Left cardiac atrium (tissue), 4 donors: ENCODE results near the gene NOVA2. TPM values are rescaled to one million over a fixed set of nuclear protein-coding genes. Genes with fewer than 3 reads are reported as not detected.

ENCODE experiments used
- ATAC-seq, 2 donors: fragments of 200-7000 bp; cut with Tn5 transposase; one replicate each; pipeline ENCODE4 v1.9.1; 2020; ENCODE audit warnings: mild to moderate bottlenecking in 2 of 2, moderate library complexity in 2 of 2
- DNase-seq: peaks from one replicate; pipeline ENCODE4 v3.0.0-alpha.2; 2020
- intact Hi-C, 2 donors: fragments of 100-400 bp; cut with DNase I; formaldehyde crosslinking; loops; one replicate each; pipeline versions ENCODE4 v1.14.1 to v1.15.1; 2022 to 2023
- total RNA-seq, 2 donors: library from RNA; stranded (reverse); fragmentation: NEBNext Ultra II Directional; extraction: Animal tissue kit (Norgen Biotek cat#: 25700); gene quantifications; one replicate each; pipeline ENCODE4 v1.2.1, GENCODE V29; 2021
- donor health status: DM: no; HTN: yes; CAD: no.
- donor health status: DM: no; HTN: yes; CAD: no; lungs with severe emphysema.
- donor health status: DM: yes; HTN: yes; CAD: no.
- donor health status: Dilated cardiomyopathy.

Gene NOVA2
- total RNA-seq, 2 donors from 2014 or later: 4.2 to 5.8 TPM

DNA sequence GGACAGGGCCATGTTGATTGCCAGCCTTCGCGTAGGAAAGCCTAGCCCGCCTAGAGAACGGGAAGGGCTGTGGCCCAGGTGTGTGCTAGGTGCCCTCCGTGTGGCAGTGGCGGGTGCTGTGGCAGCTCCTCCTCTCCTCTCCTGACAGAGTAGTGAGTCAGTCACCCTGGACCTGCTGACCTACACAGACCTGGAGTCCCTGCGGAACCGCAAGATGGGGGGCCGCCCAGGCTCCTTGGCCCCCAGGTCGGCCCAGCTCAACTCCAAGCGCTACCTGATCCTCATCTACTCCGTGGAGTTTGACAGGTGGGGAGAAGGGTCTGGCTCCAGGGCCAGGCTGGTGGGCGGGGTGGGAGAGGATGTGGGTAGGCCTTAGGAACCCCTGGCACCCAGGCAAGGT, 32.7 kb upstream of the NOVA2 start:
- DNase-seq: no peak
- intact Hi-C loops: no loop called here

DNA sequence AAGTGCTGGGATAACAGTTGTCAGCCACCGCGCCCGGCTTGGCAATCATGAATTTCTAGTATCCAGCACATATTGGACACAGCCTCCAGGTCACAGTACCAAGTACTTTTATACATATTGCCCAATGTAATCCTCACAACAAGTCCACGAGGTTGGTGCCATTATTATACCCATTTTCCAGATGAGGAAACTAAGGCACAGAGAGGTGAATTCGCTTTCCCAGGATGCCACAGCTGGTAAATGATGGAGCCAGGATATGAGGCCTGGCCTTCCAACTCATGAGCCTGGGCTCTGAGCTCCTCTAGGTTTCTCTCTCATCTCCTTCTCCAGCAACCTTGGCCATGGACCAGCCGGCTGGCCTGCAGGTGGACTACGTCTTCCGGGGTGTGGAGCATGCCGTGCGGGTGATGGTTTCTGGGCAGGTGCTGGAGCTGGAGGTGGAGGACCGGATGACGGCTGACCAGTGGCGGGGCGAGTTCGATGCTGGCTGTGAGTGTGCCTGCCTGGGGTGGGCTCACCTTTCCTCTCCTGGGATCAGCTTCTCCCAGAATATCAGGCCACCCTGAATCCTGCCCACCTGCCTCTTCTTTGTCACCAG, 29.1 kb upstream of the NOVA2 start:
- DNase-seq (no peak), ATAC-seq (no peak)
- intact Hi-C loops: no loop called here

More for the DNA sequence above, 32.7 kb upstream of the NOVA2 start:
- peak in 1 of 2 donors; percentile 14 for ATAC-seq

DNA sequence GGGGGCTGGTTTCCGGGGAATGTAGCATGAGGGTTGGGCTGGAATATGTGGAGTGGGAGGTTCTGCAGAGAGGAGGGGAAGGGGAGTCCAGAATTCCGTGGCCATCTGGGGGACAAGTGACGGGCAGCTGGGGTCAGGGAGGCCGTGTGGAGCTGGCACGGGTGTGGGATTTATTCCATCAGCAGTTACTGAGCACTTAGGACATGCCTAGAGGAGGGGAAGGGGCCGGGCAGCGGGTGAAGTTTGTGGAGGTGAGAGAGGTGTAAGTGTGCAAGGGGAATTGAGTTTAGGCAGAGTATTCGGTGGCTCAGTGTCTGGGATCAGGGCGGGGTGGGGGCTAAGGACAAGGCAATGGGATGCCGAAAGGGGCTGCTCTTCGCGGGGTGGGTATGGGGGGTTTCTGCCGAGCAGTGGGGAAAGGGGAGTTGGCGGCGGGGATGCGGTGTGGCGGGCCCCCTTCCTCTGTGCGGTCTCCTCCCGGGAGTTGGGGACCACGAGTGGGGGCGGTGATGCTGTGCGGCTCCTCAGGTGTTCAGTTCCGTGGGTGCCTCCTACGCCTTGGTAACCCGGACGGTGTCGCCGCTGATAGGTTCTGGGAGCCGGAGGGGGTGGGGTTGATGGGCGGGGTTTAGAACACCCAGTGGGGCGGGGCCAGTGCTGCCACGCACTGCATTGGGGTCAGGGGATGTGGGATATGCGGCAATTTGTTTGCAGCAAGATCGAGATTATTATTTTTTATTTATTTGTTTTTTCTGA, 27.0 kb upstream of the NOVA2 start:
- peak; percentile 64 to 67 for ATAC-seq
- intact Hi-C loops: no loop called here
- DNase-seq: peak; percentile 51

- ATAC-seq (no peak), DNase-seq (peak; percentile 39)
- intact Hi-C loops: no loop called here
These were observed 26.0 kb upstream of the NOVA2 start for GRCh38 chr19:45999653-46000121.

GRCh38 chr19:45998834-45999233, 25.2 kb upstream of the NOVA2 start:
- intact Hi-C loops: no loop called here
- no peak for ATAC-seq
- no peak for DNase-seq

GRCh38 chr19:45996933-45997332, 23.3 kb upstream of the NOVA2 start:
- DNase-seq (no peak), ATAC-seq (no peak)
- intact Hi-C loops: no loop called here

- intact Hi-C loops: no loop called here
- DNase-seq: no peak
- peak in 1 of 2 donors; percentile 5 for ATAC-seq
These were observed 22.2 kb upstream of the NOVA2 start for GRCh38 chr19:45995715-45996385.

DNA sequence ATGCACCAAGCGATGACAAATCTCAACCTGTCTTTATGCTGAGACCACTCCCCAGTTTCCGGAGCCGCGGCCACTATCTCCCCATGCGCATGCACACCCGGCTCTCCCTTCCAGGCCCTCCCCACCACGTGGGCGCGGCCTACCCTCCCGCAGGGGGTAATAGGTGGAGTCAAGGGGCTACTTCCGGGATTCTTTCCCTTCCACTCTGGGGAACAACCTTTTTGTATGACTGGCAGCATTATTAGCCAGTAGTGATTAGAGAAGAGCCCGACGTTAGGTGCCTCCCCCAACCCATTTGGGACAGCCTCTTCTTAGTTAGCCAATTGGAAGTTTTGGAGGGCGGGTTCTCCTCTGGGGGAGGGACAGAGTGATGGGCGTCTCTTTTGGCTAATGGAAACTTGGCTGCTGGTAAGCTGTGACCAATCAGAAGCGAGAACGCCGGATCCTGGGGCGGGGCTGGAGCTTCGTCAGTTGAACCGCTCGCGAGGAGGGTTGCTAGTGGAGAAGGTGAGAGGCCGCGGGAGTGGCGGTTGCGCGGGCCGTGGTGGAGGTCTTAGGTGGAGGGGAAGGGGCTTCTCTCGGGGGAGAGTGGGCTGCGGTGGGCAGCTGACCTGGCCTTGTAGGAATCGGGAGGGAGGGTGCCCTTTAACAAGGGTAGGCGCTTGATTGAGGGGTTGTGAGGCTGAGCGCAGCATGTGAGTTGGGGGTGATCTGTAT, 21.5 kb upstream of the NOVA2 start, which contains the start of gene CCDC61:
Gene CCDC61, plus strand, starts transcription at position 470 of the 717 bp plus-strand sequence. CDS start 7,552 bp downstream, outside the sequence.
- intact Hi-C loops: no loop called here
- DNase-seq (peak; percentile 94), ATAC-seq (peak; percentile 98 to 99)

DNA sequence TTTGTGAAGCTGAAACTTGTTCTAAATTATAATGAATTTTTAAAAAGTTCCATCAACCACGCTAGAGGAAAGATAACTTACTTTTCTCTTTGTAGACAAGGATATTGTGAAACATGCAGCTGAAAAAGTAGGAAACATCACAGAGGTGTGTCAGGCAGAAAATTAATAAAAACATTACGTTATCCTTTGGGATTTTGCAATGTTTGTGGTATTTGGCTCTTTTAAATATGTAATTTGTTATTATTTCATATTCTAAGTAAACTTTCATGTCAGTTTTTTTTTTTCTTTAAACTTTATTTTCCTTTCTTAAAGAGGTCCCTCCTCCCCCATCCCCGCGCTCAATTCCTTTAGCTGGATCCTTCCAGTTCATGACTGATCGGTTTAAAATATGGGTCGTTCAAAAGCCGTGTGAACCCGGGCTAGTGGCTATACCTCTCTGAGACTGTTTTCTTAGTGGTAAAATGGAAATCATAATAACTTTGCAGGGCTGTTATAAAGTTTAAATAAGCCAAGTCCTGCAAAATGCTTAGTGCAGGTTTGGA, 20.9 kb upstream of the NOVA2 start:
- ATAC-seq (peak in 1 of 2 donors; percentile 5), DNase-seq (no peak)
- intact Hi-C loops: no loop called here

DNA sequence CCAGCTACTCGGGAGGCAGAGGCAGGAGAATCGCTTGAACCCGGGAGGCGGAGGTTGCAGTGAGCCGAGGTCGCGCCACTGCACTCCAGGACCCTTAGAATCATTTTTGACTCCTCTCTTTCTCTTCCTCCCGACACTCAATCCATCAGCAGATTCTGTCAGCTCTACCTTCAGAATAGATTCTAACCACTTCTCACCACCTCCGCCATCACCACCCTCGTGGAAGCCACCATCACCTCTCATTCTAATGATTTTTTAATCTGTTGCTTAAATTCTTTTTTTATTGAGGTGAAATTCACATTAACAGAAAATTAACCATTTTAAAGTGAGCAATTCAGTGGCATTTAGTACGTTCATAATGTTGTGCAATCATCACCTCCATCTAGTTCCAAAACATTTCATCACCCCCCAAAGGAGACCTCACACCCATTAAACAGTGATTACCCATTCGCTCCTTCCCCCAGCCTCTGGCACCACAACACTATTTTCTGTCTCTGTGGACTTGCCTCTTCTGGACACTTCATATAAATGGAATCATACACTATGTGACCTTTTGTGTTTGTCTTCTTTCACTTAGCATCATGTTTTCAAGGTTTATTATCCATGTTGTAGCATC, 16.6 kb upstream of the NOVA2 start:
- intact Hi-C loops: no loop called here
- ATAC-seq (no peak), DNase-seq (no peak)

DNA sequence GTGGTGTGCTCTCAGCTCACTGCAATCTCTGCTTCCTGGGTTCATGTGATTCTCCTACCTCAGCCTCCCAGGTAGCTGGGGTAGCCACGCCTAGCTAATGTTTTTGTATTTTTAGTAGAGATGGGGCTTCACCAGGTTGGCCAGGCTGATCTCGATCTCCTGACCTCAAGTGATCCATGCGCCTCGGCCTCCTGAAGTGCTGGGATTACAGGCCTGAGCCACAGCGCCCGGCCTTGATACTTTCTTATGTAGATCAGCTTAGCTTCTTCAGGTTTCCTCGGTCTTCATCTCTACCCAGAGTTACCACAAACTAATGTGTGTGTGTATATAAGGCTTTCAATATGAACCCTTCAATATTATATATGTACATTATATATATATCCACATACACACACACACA, 11.7 kb upstream of the NOVA2 start:
- DNase-seq (no peak), ATAC-seq (no peak)
- intact Hi-C loops: no loop called here

DNA sequence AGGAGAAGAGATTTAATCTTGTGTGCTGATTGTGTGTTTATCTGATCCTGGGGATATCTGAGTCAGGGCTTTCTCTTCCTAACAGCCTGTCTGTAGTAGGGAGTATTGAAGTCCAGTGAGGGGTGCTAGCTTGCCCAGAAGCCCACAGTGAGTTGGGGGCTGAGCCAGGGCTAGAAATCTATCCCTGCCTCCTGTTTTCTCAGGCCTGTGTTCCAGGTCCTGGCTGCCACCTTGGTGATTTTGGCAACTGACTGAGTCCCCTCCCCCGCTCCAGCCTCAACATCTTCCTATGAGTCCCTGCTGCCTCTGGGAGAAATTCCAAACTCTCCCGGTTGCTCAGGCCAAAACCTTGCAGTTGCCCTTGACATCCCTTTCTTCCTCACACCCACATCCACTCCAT, 7.7 kb upstream of the NOVA2 start:
- DNase-seq (no peak), ATAC-seq (no peak)
- intact Hi-C loops: no loop called here

GRCh38 chr19:45978156-45978555, 4.5 kb upstream of the NOVA2 start:
- intact Hi-C loops: no loop called here
- DNase-seq (no peak), ATAC-seq (no peak)

DNA sequence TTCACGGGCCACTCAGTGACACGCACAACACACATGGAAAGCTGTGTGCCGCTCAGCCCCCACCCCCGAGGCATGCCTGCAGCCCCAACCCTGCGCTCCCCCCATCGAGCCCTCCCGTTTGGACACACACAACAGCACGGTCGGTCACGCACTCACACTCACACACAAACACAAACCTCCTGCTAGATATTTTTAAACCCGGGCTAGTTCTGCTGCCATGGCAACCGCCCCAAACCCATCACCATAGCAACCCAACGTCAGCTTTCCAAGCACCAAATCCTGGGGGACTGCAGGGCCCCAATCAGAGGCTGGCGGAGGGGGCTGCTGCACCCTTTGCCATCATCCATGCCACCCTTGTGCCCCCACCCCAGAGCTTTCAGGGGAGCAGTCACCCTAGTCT, 2.5 kb upstream of the NOVA2 start:
- intact Hi-C loops: no loop called here
- no peak for DNase-seq
- ATAC-seq: no peak

DNA sequence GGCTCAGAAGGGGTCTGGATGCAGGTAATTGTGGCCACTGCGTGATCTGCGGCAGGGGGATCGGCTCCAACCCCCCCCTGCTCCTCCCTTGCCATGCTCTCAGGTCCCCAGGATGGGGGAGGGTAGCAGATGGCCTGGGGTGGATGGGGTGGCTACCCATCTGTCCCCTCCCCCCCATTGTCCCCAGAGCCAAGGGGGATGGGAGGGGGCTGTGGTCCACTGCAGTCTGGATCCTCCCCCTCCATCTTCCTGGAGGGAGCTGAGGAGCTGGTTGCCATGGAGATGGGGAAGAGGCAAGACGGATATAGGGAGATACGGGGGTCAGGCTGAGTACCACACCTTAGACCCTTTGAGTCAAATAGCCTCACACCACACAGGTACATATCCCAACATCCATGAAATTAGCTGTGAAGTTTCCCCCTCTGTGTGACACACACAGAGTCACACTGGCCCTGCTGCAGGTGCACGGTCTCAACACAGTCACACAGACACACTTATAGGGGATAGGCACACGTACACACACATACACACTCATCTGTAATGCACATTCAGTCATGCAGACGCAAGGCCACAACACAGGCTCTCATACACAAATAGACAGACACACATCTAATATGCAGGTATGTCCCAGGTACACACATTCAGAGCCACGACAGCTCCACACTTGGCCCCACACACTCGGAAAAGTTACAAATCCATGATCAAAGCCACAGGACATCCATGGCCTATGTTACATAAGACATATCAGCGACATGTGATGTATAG, 1.8 kb upstream of the NOVA2 start:
- no peak for ATAC-seq
- intact Hi-C loops: no loop called here
- DNase-seq: no peak

GRCh38 chr19:45972947-45973540, 621 bp downstream of the NOVA2 start:
- intact Hi-C loops: no loop called here
- ATAC-seq: no peak
- DNase-seq: no peak

DNA sequence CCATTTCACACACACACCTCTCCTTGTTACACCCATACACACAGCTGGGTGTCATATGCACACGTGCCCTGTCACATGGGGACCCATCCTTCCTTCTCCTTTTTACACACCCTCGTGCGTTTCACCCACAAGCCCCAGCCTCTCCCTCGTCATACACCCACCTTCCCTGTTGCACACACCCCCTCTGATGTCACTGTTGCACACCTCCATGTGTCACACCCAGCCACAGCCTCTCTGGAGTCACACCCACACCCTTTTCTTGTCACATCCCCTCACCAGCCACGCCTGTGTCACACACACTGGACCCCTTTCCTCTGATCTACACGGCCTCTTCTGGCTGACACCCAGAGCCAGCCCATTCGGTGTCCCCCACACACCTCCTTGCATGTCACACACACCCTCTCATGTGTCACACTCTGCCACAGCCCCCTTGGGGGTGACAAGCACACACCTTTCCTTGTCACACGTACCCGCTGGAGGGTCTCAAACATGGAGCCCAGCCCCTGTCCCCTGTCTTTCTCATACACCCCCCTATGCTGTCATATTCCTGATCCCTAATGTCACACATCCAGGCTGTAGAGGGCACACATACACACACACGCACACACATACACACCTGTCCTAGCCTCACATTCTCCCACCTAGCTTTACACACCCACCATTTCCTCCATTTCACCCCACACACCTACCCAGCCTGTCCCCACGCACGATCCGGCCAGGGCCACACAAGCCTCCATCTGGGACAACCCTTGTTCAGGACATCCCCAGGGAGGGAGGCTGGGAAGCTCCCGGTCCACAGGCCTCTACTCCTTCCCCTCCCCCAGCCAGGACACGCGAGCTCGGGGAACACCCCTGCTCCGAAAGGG, 1.4 kb downstream of the NOVA2 start:
- DNase-seq: no peak
- ATAC-seq: peak; percentile 27
- intact Hi-C loops: no loop called here
